GM13977 (cell line): ENCODE data around the gene ATXN7L1.

Experiments used
- DNase-seq: peaks from one replicate; pipeline ENCODE4 v3.0.0; 2012; ENCODE audit warnings: low spot score
- in situ Hi-C: fragments of 300-500 bp; cut with MboI; formaldehyde crosslinking; loops from one replicate; pipeline ENCODE4 v1.12.0; 2022; ENCODE audit warnings: low sequenced_read_pairs, low pct_unique_long_range_greater_than_20kb, mixed read lengths, inconsistent platforms; ENCODE audit not compliant: unreplicated experiment
- TF ChIP-seq, protein P1 (sequence below): IDR thresholded peaks from 2 replicates; pipeline ENCODE4 v1.5.1; 2012; ENCODE audit warnings: mild to moderate bottlenecking, control low read depth; ENCODE audit not compliant: insufficient read depth; ENCODE audit errors: extremely low read depth, missing control alignments

The ATXN7L1 gene

GRCh38 chr7:105805447-105806019, 70.9 kb downstream of the ATXN7L1 start:
- in situ Hi-C loops: no loop called here
- TF ChIP-seq, protein P1, sequence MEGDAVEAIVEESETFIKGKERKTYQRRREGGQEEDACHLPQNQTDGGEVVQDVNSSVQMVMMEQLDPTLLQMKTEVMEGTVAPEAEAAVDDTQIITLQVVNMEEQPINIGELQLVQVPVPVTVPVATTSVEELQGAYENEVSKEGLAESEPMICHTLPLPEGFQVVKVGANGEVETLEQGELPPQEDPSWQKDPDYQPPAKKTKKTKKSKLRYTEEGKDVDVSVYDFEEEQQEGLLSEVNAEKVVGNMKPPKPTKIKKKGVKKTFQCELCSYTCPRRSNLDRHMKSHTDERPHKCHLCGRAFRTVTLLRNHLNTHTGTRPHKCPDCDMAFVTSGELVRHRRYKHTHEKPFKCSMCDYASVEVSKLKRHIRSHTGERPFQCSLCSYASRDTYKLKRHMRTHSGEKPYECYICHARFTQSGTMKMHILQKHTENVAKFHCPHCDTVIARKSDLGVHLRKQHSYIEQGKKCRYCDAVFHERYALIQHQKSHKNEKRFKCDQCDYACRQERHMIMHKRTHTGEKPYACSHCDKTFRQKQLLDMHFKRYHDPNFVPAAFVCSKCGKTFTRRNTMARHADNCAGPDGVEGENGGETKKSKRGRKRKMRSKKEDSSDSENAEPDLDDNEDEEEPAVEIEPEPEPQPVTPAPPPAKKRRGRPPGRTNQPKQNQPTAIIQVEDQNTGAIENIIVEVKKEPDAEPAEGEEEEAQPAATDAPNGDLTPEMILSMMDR: no peak
- DNase-seq: no peak

DNA sequence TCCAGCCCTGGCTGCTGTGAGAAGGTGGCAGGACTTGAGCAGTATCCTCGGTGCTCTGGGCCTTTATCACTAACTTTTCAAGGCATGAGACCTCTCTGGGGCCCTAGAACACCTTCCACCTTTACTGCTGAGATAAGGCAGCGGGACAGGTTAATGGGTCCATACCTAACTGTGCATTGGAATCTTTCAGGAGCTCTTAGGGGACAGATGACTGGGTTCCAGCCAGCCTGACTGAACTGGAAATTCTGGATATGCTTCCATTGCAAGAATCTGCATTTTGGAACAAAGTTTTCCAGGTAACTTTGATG, 73.0 kb downstream of the ATXN7L1 start:
- in situ Hi-C loops: no loop called here
- DNase-seq: no peak
- TF ChIP-seq, protein P1: no peak

DNA sequence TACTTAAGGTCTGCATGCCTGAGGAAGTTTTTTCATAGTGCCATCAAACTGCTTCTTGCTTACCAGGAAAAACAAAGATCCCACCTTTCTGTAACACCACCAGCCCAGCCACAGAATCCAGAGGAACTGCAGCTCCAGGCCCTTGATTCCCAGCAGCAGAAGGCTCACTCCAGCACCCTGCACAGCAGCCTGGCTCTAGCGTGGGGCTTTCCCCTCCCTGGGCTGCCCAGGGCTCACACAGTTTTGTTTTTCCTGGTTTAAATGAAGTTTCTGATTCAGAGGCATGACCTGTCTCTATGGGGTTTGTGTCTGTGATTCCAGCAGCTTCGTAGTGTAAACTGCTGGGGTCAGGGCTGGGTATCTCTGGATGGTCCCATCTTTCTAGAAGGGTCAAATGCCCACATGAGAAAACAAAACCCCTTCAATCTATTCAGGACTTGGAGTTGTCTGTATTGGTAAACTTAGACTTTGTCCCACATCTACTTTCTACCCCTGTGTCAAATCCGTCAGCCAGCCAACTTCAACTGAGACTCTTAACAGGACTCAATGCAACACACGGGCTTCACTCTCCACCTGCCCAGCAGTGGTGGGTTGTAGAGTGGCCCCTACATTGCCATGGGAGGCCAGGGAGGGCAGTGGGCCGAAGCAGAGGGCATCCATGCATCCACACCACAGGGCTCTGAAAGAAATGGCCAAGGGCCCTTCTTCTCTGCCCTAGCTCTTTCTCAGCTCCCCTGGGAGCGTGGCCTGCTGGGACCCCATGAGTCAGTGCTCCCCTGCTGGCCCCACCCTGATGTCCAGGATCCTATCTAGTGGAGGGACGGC, 73.6 kb downstream of the ATXN7L1 start:
- TF ChIP-seq, protein P1: no peak
- no peak for DNase-seq
- in situ Hi-C loops: no loop called here

DNA sequence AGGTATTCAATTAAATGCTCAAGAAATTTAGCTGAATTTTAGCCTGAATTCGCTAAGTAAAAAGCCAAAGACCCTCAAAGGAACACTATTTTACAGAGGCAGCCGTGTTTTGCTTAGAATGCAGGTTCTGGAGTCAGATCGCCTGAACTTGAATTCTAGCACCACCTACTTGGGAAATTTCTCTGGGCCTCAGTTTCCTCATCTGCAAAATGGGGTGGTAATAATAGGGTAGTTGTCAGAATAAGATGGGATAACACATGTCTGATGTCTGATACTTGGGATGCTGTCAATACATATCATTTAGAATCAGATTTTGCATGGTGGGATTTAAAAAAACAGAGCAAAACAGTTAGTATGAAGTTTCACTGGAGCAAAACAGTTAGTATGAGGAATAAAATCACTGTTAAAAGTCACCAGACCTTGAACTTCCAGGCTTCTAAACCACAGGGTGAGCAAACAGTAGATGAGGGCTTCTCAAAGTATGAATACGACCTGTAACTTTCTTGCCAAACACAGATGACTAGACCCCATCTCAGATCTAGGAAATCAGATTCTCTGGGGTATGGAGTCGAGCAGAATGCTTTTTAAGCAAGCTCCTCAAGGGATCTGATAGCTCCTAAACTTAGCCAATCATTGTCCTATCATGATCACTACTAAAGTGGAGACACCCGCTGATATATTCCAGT, 75.4 kb downstream of the ATXN7L1 start:
- TF ChIP-seq, protein P1: no peak
- no peak for DNase-seq
- in situ Hi-C loops: no loop called here

DNA sequence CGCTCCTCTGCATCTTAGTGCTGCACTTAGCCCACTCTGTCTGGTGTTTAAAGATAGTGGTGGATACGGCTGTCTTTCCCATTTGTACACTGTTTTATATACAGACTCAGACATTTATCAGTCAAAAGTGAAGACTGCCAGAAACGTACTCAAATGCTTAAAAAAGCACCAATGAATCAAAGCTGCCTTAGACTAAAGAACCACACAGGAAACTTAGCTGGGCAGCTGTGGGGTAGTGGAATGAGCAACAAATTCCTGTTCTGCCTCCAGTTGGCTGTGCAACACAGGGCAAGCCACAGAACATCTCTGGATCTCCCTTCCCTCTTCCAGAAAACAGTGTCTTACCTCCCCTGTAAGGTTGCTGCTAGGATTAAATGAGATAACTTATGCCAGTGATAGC, 76.0 kb downstream of the ATXN7L1 start:
- in situ Hi-C loops: no loop called here
- TF ChIP-seq, protein P1: no peak
- DNase-seq: no peak

DNA sequence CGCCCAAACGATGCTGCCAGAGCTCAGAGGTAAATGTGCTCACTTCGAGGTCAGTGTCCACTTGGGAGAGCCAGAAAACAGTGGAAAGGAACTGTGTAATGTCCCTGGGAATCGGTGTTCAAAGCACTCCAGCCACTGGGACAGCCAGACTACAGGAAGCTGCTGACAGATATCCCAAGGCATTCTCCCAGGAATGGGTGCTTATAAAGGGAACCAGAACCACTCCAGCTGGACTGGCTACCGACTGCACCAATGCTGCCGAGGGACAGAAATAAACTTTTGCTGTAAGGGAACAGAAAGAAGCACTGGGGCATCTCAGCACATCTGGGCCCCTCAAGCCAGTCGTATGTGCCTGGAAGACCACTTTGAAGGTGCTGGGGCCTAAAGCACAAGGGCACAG, 76.7 kb downstream of the ATXN7L1 start:
- TF ChIP-seq, protein P1: no peak
- in situ Hi-C loops: no loop called here
- no peak for DNase-seq
